GM23248 (cell line): ENCODE measurements around the gene ZFPM1. TPM values are rescaled to one million over a fixed set of nuclear protein-coding genes. Genes with fewer than 3 reads are reported as not detected.

ENCODE experiments used
- DNase-seq: peaks from one replicate; pipeline ENCODE4 v3.0.0-alpha.2; 2015
- H2AFZ ChIP-seq: fragments of 200-600 bp; sonication (generic); 2 replicates; pipeline ENCODE4 v1.6.1; 2016; ENCODE audit warnings: antibody characterized with exemption
- H3F3A ChIP-seq: fragments of 200-600 bp; sonication (generic); 2 replicates; pipeline ENCODE4 v1.6.1; 2016; ENCODE audit warnings: mild to moderate bottlenecking, antibody characterized with exemption, mixed run types; ENCODE audit not compliant: insufficient read depth
- H3K27ac ChIP-seq: fragments of 200-600 bp; sonication (generic); 2 replicates; pipeline ENCODE4 v1.5.1; 2016; ENCODE audit warnings: mild to moderate bottlenecking
- H3K27me3 ChIP-seq: fragments of 200-600 bp; sonication (generic); replicated peaks from 2 replicates; pipeline ENCODE4 v1.6.1; 2016; ENCODE audit warnings: mild to moderate bottlenecking; ENCODE audit not compliant: insufficient read depth
- H3K36me3 ChIP-seq: fragments of 200-600 bp; sonication (generic); 2 replicates; pipeline ENCODE4 v1.6.1; 2016; ENCODE audit warnings: low read depth, mild to moderate bottlenecking
- H3K4me1 ChIP-seq: fragments of 200-600 bp; sonication (generic); 2 replicates; pipeline ENCODE4 v1.6.1; 2016; ENCODE audit warnings: mild to moderate bottlenecking; ENCODE audit not compliant: insufficient read depth
- H3K4me2 ChIP-seq: fragments of 200-600 bp; sonication (generic); one replicate; pipeline ENCODE4 v1.6.1; 2016; ENCODE audit warnings: mild to moderate bottlenecking; ENCODE audit not compliant: unreplicated experiment
- H3K4me3 ChIP-seq: fragments of 200-600 bp; sonication (generic); 2 replicates; pipeline ENCODE4 v1.5.1; 2016; ENCODE audit warnings: mild to moderate bottlenecking
- H3K79me2 ChIP-seq: fragments of 200-600 bp; sonication (generic); 2 replicates; pipeline ENCODE4 v1.6.1; 2016; ENCODE audit warnings: mild to moderate bottlenecking; ENCODE audit not compliant: insufficient read depth
- H3K9ac ChIP-seq: fragments of 200-600 bp; sonication (generic); 2 replicates; pipeline ENCODE4 v1.6.1; 2016; ENCODE audit warnings: mild to moderate bottlenecking
- H3K9me2 ChIP-seq: fragments of 200-600 bp; sonication (generic); 2 replicates; pipeline ENCODE4 v1.6.1; 2016; ENCODE audit warnings: mixed run types, mild to moderate bottlenecking, moderate library complexity; ENCODE audit not compliant: insufficient read depth
- H3K9me3 ChIP-seq: fragments of 200-600 bp; sonication (generic); one replicate; pipeline ENCODE4 v1.6.1; 2017; ENCODE audit warnings: low read depth
- H4K20me1 ChIP-seq: fragments of 200-600 bp; sonication (generic); 2 replicates; pipeline ENCODE4 v1.6.0; 2016; ENCODE audit not compliant: insufficient read depth
- EZH2 ChIP-seq: fragments of 200-600 bp; sonication (generic); IDR thresholded peaks from 2 replicates; pipeline ENCODE4 v1.6.1; 2018; ENCODE audit warnings: antibody characterized with exemption, mild to moderate bottlenecking; ENCODE audit not compliant: insufficient read depth, poor library complexity, severe bottlenecking
- EZH2phosphoT487 ChIP-seq: fragments of 200-600 bp; sonication (generic); IDR thresholded peaks from 2 replicates; pipeline ENCODE4 v1.6.1; 2018; ENCODE audit warnings: antibody characterized with exemption, moderate library complexity, mild to moderate bottlenecking, low read depth; ENCODE audit not compliant: insufficient read depth
- WGBS, 2 experiments: methylation state at CpG; one replicate each; pipeline ENCODE4 v1.1.6; 2015 to 2017; ENCODE audit warnings: low lambda C conversion rate in 2 of 2, low coverage in 1 of 2; ENCODE audit errors: missing lambda C conversion rate in 2 of 2; 5-methylcytosine and 5-hydroxymethylcytosine counted together
- in situ Hi-C: fragments of 300-500 bp; cut with MboI; formaldehyde crosslinking; loops from 2 replicates; pipeline ENCODE4 v1.15.0; 2020
- polyA plus RNA-seq: library from polyadenylated mRNA; unstranded; fragments of >200 nt; fragmentation: Nextera tagmentation; extraction: Ambion mirVana; gene quantifications from 2 replicates; pipeline ENCODE4 v1.2.1, GENCODE V29; 2016
- total RNA-seq: library from RNA; depleted of rRNA; stranded (reverse); fragments of >200 nt; shearing (Covaris generic); gene quantifications from 2 replicates; pipeline ENCODE4 v1.2.3, GENCODE V29; 2014

Gene ZFPM1
- total and polyA plus RNA-seq, 2 experiments from 2014 or later = 0.06 to 2.4 TPM

- Histone ChIP-seq H4K20me1 (no peaks in the 10 kb centered on the region), H3K9ac (no peak overlapping the region), H3K4me1 (no peaks in the 10 kb centered on the region), H3F3A (no peaks in the 10 kb centered on the region), H3K36me3 (no peaks in the 10 kb centered on the region), H3K9me2 (no peaks in the 10 kb centered on the region), H3K4me3 (no peak overlapping the region), H3K79me2 (no peaks in the 10 kb centered on the region), H3K27ac (no peak overlapping the region), H3K9me3 (no peaks in the 10 kb centered on the region), H3K4me2 (no peak overlapping the region), H2AFZ (no peak overlapping the region), H3K27me3 (no peaks in the 10 kb centered on the region)
- in situ Hi-C loops = loop anchor here (10.0 kb wide), 1 partner anchor 75 kb away; the partner anchor contains the start of gene ZFPM1
- TF ChIP-seq EZH2phosphoT487 (no peak), EZH2 (no peak)
- WGBS, 2 experiments = 93 to 94% methylated on average over 9 of the region's 9 CpGs
- DNase-seq = no peak
Measured at GRCh38 chr16:88529596-88529995, 76.5 kb downstream of the ZFPM1 start.

GRCh38 chr16:88530051-88530857 is 77.2 kb downstream of the ZFPM1 start:
- no peaks in the 10 kb centered on the region for H4K20me1 ChIP-seq
- no peak overlapping the region for H3K4me3 ChIP-seq
- in situ Hi-C loops = no loop called here
- peaks cover 4% of the 10 kb centered on the region for H3K4me1 ChIP-seq
- TF ChIP-seq EZH2phosphoT487 = no peak
- no peak for TF ChIP-seq EZH2
- H3K27ac ChIP-seq = no peak overlapping the region
- H3K36me3 ChIP-seq = no peaks in the 10 kb centered on the region
- no peaks in the 10 kb centered on the region for H3K79me2 ChIP-seq
- 90 to 91% methylated on average over 17 to 27 of the region's 27 CpGs for WGBS, 2 experiments
- DNase-seq = no peak
- H3F3A ChIP-seq = no peaks in the 10 kb centered on the region
- H3K27me3 ChIP-seq = no peaks in the 10 kb centered on the region
- no peaks in the 10 kb centered on the region for H3K9me3 ChIP-seq
- no peak overlapping the region for H3K4me2 ChIP-seq
- no peak overlapping the region for H3K9ac ChIP-seq
- no peaks in the 10 kb centered on the region for H3K9me2 ChIP-seq
- H2AFZ ChIP-seq = no peak overlapping the region

GRCh38 chr16:88530858-88531203 is 77.8 kb downstream of the ZFPM1 start:
- Histone ChIP-seq H3K27me3 (no peaks in the 10 kb centered on the region), H3K4me1 (peaks cover 5% of the 10 kb centered on the region), H2AFZ (no peak overlapping the region), H3F3A (no peaks in the 10 kb centered on the region), H3K9me2 (no peaks in the 10 kb centered on the region), H3K79me2 (no peaks in the 10 kb centered on the region), H3K36me3 (no peaks in the 10 kb centered on the region), H3K9ac (no peak overlapping the region), H3K4me3 (no peak overlapping the region), H4K20me1 (no peaks in the 10 kb centered on the region), H3K27ac (no peak overlapping the region), H3K9me3 (no peaks in the 10 kb centered on the region), H3K4me2 (no peak overlapping the region)
- 87 to 88% methylated on average over 8 to 11 of the region's 11 CpGs for WGBS, 2 experiments
- in situ Hi-C loops = no loop called here
- no peak for DNase-seq
- no peak for TF ChIP-seq EZH2
- no peak for TF ChIP-seq EZH2phosphoT487

GRCh38 chr16:88531346-88531745 is 78.3 kb downstream of the ZFPM1 start:
- Histone ChIP-seq H3K4me1 (peaks cover 5% of the 10 kb centered on the region), H3K79me2 (no peaks in the 10 kb centered on the region), H3K9me3 (no peaks in the 10 kb centered on the region), H3K4me2 (no peak overlapping the region), H3K27ac (no peak overlapping the region), H4K20me1 (no peaks in the 10 kb centered on the region), H3K9me2 (no peaks in the 10 kb centered on the region), H2AFZ (no peak overlapping the region), H3K27me3 (no peaks in the 10 kb centered on the region), H3K36me3 (no peaks in the 10 kb centered on the region), H3K4me3 (no peak overlapping the region), H3F3A (0 out of 2 replicates have a peak, but pooled peaks cover 1% of the 10 kb centered on the region), H3K9ac (no peak overlapping the region)
- in situ Hi-C loops = no loop called here
- no peak for DNase-seq
- TF ChIP-seq EZH2phosphoT487 (no peak), EZH2 (no peak)
- WGBS, 2 experiments = 93 to 94% methylated on average over 11 to 12 of the region's 12 CpGs
